ENCODE results near the gene STX12.

DNA sequence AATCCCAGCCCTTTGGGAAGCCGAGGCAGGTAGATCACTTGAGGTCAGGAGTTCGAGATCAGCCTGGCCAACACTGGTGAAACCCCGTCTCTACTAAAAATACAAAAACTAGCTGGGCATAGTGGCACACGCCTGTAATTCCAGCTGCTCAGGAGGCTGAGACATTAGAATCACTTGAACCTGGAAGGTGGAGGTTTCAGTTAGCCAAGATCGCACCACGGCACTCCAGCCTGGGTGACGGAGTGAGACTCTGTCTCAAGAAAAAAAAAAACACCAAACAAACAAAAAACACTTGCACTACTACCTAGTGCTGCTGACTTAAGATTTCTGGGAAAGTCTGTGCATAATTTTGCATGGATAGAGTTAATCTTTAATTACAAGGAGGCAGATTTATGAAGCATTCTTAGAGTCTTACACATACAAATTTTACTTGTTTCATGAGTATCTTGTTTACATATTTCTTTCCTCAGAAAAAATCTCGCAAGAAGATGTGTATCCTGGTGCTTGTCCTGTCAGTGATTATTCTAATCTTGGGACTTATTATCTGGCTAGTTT lies 48.8 kb downstream of the STX12 start:
- TF ChIP-seq, protein P1, sequence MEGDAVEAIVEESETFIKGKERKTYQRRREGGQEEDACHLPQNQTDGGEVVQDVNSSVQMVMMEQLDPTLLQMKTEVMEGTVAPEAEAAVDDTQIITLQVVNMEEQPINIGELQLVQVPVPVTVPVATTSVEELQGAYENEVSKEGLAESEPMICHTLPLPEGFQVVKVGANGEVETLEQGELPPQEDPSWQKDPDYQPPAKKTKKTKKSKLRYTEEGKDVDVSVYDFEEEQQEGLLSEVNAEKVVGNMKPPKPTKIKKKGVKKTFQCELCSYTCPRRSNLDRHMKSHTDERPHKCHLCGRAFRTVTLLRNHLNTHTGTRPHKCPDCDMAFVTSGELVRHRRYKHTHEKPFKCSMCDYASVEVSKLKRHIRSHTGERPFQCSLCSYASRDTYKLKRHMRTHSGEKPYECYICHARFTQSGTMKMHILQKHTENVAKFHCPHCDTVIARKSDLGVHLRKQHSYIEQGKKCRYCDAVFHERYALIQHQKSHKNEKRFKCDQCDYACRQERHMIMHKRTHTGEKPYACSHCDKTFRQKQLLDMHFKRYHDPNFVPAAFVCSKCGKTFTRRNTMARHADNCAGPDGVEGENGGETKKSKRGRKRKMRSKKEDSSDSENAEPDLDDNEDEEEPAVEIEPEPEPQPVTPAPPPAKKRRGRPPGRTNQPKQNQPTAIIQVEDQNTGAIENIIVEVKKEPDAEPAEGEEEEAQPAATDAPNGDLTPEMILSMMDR (conservative IDR thresholded peaks at IDR 0.05; ENCODE audit: low read depth, low read length): no peak
- TF ChIP-seq CHD1 (IDR thresholded peaks at IDR 0.05; ENCODE audit: low read depth, low read length) (no peak), CEBPB (IDR thresholded peaks at IDR 0.05; ENCODE audit: low read depth, low read length) (no peak), RFX5 (IDR thresholded peaks at IDR 0.05; ENCODE audit: low read depth, low read length) (no peak), MXI1 (IDR thresholded peaks at IDR 0.05; ENCODE audit: borderline replicate concordance, low read depth, low read length) (no peak), POLR2A (IDR thresholded peaks at IDR 0.05; ENCODE audit: low read depth, low read length) (no peak), RAD21 (IDR thresholded peaks at IDR 0.05; ENCODE audit: low read length) (no peak), SMC3 (IDR thresholded peaks at IDR 0.05; ENCODE audit: low read depth, low read length) (no peak), RCOR1 (IDR thresholded peaks at IDR 0.05; ENCODE audit: insufficient replicate concordance, low read length) (no peak), BHLHE40 (IDR thresholded peaks at IDR 0.05; ENCODE audit: low read depth, low read length) (no peak)
- TF ChIP-seq, protein P2, sequence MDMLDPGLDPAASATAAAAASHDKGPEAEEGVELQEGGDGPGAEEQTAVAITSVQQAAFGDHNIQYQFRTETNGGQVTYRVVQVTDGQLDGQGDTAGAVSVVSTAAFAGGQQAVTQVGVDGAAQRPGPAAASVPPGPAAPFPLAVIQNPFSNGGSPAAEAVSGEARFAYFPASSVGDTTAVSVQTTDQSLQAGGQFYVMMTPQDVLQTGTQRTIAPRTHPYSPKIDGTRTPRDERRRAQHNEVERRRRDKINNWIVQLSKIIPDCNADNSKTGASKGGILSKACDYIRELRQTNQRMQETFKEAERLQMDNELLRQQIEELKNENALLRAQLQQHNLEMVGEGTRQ (IDR thresholded peaks at IDR 0.05; ENCODE audit: low read depth, low read length): no peak
- TF ChIP-seq, protein P3, sequence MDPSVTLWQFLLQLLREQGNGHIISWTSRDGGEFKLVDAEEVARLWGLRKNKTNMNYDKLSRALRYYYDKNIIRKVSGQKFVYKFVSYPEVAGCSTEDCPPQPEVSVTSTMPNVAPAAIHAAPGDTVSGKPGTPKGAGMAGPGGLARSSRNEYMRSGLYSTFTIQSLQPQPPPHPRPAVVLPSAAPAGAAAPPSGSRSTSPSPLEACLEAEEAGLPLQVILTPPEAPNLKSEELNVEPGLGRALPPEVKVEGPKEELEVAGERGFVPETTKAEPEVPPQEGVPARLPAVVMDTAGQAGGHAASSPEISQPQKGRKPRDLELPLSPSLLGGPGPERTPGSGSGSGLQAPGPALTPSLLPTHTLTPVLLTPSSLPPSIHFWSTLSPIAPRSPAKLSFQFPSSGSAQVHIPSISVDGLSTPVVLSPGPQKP (IDR thresholded peaks at IDR 0.05; ENCODE audit: borderline replicate concordance, low read depth, low read length): no peak

Measured in IMR-90 (cell line).